Measurements from ENCODE around the gene LAMC3. TPM values are rescaled to one million over a fixed set of nuclear protein-coding genes. Genes with fewer than 3 reads are reported as not detected.

The LAMC3 gene
- polyA plus RNA-seq, 1 experiment: not detected

- POLR2A ChIA-PET: interaction anchor here (0.6 kb wide), 2 partner anchors 150 to 978 kb away, joined by 3 to 5 read pairs; no protein-coding TSS in a partner anchor
- Histone ChIP-seq H3K4me3 (ENCODE audit: low read depth, low read length) (no peak overlapping the region), H3K9me3 (ENCODE audit: control insufficient read depth, insufficient read depth, low read length) (no peaks in the 10 kb centered on the region; the same call in 1 of the 2 replicates), H3K27me3 (ENCODE audit: control insufficient read depth, insufficient read depth, low read length) (peaks cover 17% of the 10 kb centered on the region), H3K27ac (ENCODE audit: low read depth, low read length) (no peak overlapping the region)
- TF ChIP-seq CTCF (IDR thresholded peaks at IDR 0.05; ENCODE audit: low read depth, low read length): no peak
- no peak for DNase-seq (ENCODE audit: low read depth, low spot score)
- CTCF ChIA-PET: no interaction called here
Observed at GRCh38 chr9:131085370-131086122, 76.6 kb downstream of the LAMC3 start.

- no peak overlapping the region for H3K27ac ChIP-seq (ENCODE audit: low read depth, low read length)
- TF ChIP-seq CTCF (IDR thresholded peaks at IDR 0.05; ENCODE audit: low read depth, low read length): no peak
- CTCF ChIA-PET: no interaction called here
- no peak overlapping the region for H3K4me3 ChIP-seq (ENCODE audit: low read depth, low read length)
- POLR2A ChIA-PET: no interaction called here
- no peak for DNase-seq (ENCODE audit: low read depth, low spot score)
- peaks cover 17% of the 10 kb centered on the region for H3K27me3 ChIP-seq (ENCODE audit: control insufficient read depth, insufficient read depth, low read length)
- H3K9me3 ChIP-seq (ENCODE audit: control insufficient read depth, insufficient read depth, low read length): no peaks in the 10 kb centered on the region
Observed at GRCh38 chr9:131087354-131087893, 78.5 kb downstream of the LAMC3 start.

GRCh38 chr9:131090025-131090787 is 81.2 kb downstream of the LAMC3 start:
- Histone ChIP-seq H3K27me3 (ENCODE audit: control insufficient read depth, insufficient read depth, low read length) (peaks cover 29% of the 10 kb centered on the region), H3K9me3 (ENCODE audit: control insufficient read depth, insufficient read depth, low read length) (peaks cover 7% of the 10 kb centered on the region; the same call in 1 of the 2 replicates), H3K4me3 (ENCODE audit: low read depth, low read length) (no peak overlapping the region), H3K27ac (ENCODE audit: low read depth, low read length) (no peak overlapping the region)
- CTCF ChIA-PET: no interaction called here
- DNase-seq (ENCODE audit: low read depth, low spot score): no peak
- TF ChIP-seq CTCF (IDR thresholded peaks at IDR 0.05; ENCODE audit: low read depth, low read length): no peak
- POLR2A ChIA-PET: no interaction called here

GRCh38 chr9:131091352-131091992 is 82.5 kb downstream of the LAMC3 start:
- no peak for TF ChIP-seq CTCF (IDR thresholded peaks at IDR 0.05; ENCODE audit: low read depth, low read length)
- no peak for DNase-seq (ENCODE audit: low read depth, low spot score)
- Histone ChIP-seq H3K4me3 (ENCODE audit: low read depth, low read length) (no peak overlapping the region), H3K27me3 (ENCODE audit: control insufficient read depth, insufficient read depth, low read length) (peaks cover 30% of the 10 kb centered on the region), H3K9me3 (ENCODE audit: control insufficient read depth, insufficient read depth, low read length) (peaks cover 7% of the 10 kb centered on the region; the same call in 1 of the 2 replicates), H3K27ac (ENCODE audit: low read depth, low read length) (no peak overlapping the region)
- ChIA-PET POLR2A (no interaction called here), CTCF (no interaction called here)
